ENCODE data around the gene PCDHGC5. TPM values are rescaled to one million over a fixed set of nuclear protein-coding genes. Genes with fewer than 3 reads are reported as not detected.
A peak's percentile ranks its signal among the peaks of the same experiment; 100 is the strongest.

Gene PCDHGC5
- total RNA-seq, 2 donors from 2014 or later: 0.71 to 1.8 TPM

DNA sequence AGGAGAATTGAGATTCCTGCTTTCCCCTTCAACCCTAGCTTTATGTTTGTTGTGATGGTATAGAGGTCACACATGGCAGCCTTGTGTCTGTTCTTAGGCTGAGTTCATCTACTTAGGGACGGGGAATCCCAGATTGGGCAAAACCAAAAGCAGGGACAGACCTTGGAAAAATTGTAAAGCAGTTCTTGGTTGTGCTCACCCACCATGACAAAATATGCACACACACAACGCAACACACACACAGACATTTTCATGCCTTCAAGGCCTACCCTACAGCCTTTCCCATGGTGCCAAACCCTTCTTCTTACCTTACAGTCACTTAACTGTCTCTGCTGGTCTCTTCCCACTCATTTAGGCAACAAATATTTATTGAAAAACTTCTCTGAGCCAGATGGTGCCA lies 14.8 kb downstream of the PCDHGC5 start:
- Histone ChIP-seq H3K36me3 (ENCODE audit: control insufficient read depth, insufficient read depth, low read length) (no peaks in the 10 kb centered on the region), H3K9me3 (ENCODE audit: control insufficient read depth, low read length) (no peaks in the 10 kb centered on the region), H3K4me3 (ENCODE audit: low read length) (no peak overlapping the region), H3K27me3 (ENCODE audit: control insufficient read depth, insufficient read depth, low read length, poor library complexity, severe bottlenecking) (no peaks in the 10 kb centered on the region), H3K9ac (ENCODE audit: extremely low read depth, low read length, poor library complexity, severe bottlenecking) (no peak overlapping the region), H3K4me1 (ENCODE audit: control insufficient read depth, insufficient read depth, low read length) (peaks cover 11% of the 10 kb centered on the region), H3K27ac (ENCODE audit: low read depth, low read length) (no peak overlapping the region)
- Mint-ChIP-seq H3K4me1 (peaks cover 6% of the 10 kb centered on the region), H3K27me3 (ENCODE audit: insufficient read depth) (no peaks in the 10 kb centered on the region), H3K27ac (no peak overlapping the region), H3K9me3 (no peaks in the 10 kb centered on the region), H3K4me3 (no peak overlapping the region), H3K36me3 (ENCODE audit: low read depth) (peaks cover 21% of the 10 kb centered on the region)
- TF ChIP-seq, protein P1, sequence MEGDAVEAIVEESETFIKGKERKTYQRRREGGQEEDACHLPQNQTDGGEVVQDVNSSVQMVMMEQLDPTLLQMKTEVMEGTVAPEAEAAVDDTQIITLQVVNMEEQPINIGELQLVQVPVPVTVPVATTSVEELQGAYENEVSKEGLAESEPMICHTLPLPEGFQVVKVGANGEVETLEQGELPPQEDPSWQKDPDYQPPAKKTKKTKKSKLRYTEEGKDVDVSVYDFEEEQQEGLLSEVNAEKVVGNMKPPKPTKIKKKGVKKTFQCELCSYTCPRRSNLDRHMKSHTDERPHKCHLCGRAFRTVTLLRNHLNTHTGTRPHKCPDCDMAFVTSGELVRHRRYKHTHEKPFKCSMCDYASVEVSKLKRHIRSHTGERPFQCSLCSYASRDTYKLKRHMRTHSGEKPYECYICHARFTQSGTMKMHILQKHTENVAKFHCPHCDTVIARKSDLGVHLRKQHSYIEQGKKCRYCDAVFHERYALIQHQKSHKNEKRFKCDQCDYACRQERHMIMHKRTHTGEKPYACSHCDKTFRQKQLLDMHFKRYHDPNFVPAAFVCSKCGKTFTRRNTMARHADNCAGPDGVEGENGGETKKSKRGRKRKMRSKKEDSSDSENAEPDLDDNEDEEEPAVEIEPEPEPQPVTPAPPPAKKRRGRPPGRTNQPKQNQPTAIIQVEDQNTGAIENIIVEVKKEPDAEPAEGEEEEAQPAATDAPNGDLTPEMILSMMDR (conservative IDR thresholded peaks at IDR 0.05): no peak
- WGBS, 2 experiments (ENCODE audit: insufficient coverage in 1 of 2, insufficient read length in 1 of 2): 80 to 95% methylated on average over 1 to 2 of the region's 2 CpGs
- DNase-seq: no peak

DNA sequence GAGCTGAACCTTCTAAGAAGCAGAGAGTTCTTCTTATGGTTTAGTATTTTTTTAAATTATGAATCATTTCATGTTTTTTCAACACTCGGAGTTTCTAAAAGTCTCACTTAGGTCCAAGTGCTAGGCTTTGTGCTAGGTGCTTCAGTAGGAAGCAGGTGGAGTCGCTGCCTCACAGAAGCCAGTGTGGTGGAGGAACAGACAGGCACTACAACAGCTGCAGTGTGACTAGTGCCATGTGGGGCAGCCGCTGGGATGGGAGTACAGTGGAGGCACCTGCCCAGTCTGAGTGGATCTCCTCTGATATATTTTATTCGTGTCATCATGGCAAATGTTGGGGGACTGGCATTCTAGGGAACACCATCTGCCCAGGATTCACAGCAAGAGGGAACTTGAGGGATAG lies 15.3 kb downstream of the PCDHGC5 start:
- TF ChIP-seq, protein P1 (conservative IDR thresholded peaks at IDR 0.05): no peak
- Mint-ChIP-seq H3K27ac (no peak overlapping the region), H3K4me1 (peaks cover 8% of the 10 kb centered on the region), H3K27me3 (ENCODE audit: insufficient read depth) (no peaks in the 10 kb centered on the region), H3K9me3 (no peaks in the 10 kb centered on the region), H3K36me3 (ENCODE audit: low read depth) (peaks cover 19% of the 10 kb centered on the region), H3K4me3 (no peak overlapping the region)
- Histone ChIP-seq H3K4me3 (ENCODE audit: low read length) (no peak overlapping the region), H3K9me3 (ENCODE audit: control insufficient read depth, low read length) (no peaks in the 10 kb centered on the region), H3K9ac (ENCODE audit: extremely low read depth, low read length, poor library complexity, severe bottlenecking) (no peak overlapping the region), H3K4me1 (ENCODE audit: control insufficient read depth, insufficient read depth, low read length) (peaks cover 11% of the 10 kb centered on the region), H3K36me3 (ENCODE audit: control insufficient read depth, insufficient read depth, low read length) (no peaks in the 10 kb centered on the region), H3K27me3 (ENCODE audit: control insufficient read depth, insufficient read depth, low read length, poor library complexity, severe bottlenecking) (no peaks in the 10 kb centered on the region), H3K27ac (ENCODE audit: low read depth, low read length) (no peak overlapping the region)
- WGBS, 2 experiments (ENCODE audit: insufficient coverage in 1 of 2, insufficient read length in 1 of 2): 93 to 100% methylated on average over 4 of the region's 4 CpGs
- DNase-seq: no peak

DNA sequence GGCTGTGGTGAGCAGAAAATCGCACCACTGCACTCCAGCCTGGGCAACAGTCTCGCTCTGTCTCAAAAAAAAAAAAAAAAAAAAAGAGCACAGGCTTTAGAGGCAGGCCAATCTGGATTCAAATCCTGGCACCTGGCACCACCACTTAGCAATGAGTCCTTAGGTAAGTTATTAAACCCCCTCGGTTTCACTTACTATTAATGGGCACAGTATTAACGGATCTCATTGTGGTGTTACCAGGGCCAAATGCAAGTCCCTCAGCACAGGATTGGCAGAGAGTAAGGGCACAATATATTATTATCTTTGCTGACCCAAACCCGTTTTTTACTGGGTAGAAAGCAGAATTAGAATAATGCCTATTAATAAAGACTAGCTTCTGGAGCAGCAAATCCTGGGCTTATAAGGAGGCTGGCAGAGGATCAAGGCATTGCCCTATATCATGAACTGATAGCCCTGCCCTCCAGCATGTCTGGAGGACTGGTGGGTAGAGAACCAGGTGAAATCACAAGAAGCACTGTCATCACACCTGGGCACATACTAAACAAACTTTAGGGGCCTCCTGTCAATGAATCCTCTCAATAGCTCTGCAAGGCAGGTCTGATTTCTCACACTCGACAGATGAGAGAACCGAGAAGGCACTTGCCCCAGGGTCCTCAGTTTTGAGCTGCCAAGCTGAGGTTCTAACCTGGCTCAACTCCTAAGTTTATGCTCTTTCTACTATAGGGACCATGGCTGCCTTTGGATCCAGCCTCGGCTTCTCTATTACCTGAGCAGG lies 17.7 kb downstream of the PCDHGC5 start:
- no peak for DNase-seq
- H3K4me3 ChIP-seq (ENCODE audit: low read length): no peak overlapping the region
- Mint-ChIP-seq H3K4me1 (peaks cover 8% of the 10 kb centered on the region), H3K4me3 (no peak overlapping the region), H3K27me3 (ENCODE audit: insufficient read depth) (no peaks in the 10 kb centered on the region), H3K27ac (no peak overlapping the region), H3K9me3 (no peaks in the 10 kb centered on the region), H3K36me3 (ENCODE audit: low read depth) (peaks cover 17% of the 10 kb centered on the region)
- peak overlapping the region; percentile 72 for H3K27ac ChIP-seq (ENCODE audit: low read depth, low read length)
- 91% methylated on average over 5 to 8 of the region's 8 CpGs for WGBS, 2 experiments (ENCODE audit: insufficient coverage in 1 of 2, insufficient read length in 1 of 2)
- peaks cover 11% of the 10 kb centered on the region for H3K4me1 ChIP-seq (ENCODE audit: control insufficient read depth, insufficient read depth, low read length)
- no peaks in the 10 kb centered on the region for H3K9me3 ChIP-seq (ENCODE audit: control insufficient read depth, low read length)
- H3K9ac ChIP-seq (ENCODE audit: extremely low read depth, low read length, poor library complexity, severe bottlenecking): no peak overlapping the region
- H3K27me3 ChIP-seq (ENCODE audit: control insufficient read depth, insufficient read depth, low read length, poor library complexity, severe bottlenecking): no peaks in the 10 kb centered on the region
- TF ChIP-seq, protein P1 (conservative IDR thresholded peaks at IDR 0.05): no peak
- peaks cover 6% of the 10 kb centered on the region for H3K36me3 ChIP-seq (ENCODE audit: control insufficient read depth, insufficient read depth, low read length)
